Aortic smooth muscle cell (primary cell): ENCODE measurements around the gene ABCB1. TPM values are rescaled to one million over a fixed set of nuclear protein-coding genes. Genes with fewer than 3 reads are reported as not detected.

Experiments used
- total RNA-seq: library from RNA; depleted of rRNA; stranded (reverse); fragments of >200 nt; gene quantifications from 2 replicates; pipeline ENCODE4 v1.2.3, GENCODE V29; 2014

Gene ABCB1
- 1.3 and 3.9 TPM in 2 replicates for total RNA-seq

GRCh38 chr7:87600130-87601124, at the start of gene ABCB1:
ABCB1 (minus strand) TSS chr7:87600884; CDS start chr7:87600184, 700 bp downstream.

GRCh38 chr7:87475359-87476178, 125.1 kb downstream of the ABCB1 start, which contains the start of gene ABCB4:
ABCB4 (minus strand) TSS chr7:87475680; CDS start chr7:87475465, 215 bp downstream.

Other genes starting within 250 kb of the ABCB1 start
- 1.3 and 3.9 TPM in 2 replicates for gene ABCB4, start 125.2 kb downstream of the ABCB1 start, total RNA-seq
- gene RUNDC3B, start 27.5 kb upstream of the ABCB1 start, total RNA-seq: 0.26 and 0.87 TPM in 2 replicates